ENCODE data around the gene RPN1.
"Not testable (repeated sequence)": the region's sequence is repeated elsewhere in the genome, so short reads cannot be mapped to it uniquely, and the experiment has no call there.

The RPN1 gene

GRCh38 chr3:128674161-128674784 lies 23.7 kb upstream of the RPN1 start:
- Mint-ChIP-seq H3K36me3 (ENCODE audit: low read depth) (peaks cover 4% of the 10 kb centered on the region), H3K4me1 (ENCODE audit: low read depth) (peaks cover 50% of the 10 kb centered on the region), H3K27me3 (no peaks in the 10 kb centered on the region), H3K9me3 (no peaks in the 10 kb centered on the region), H3K4me3 (peak overlapping the region; percentile 65), H3K27ac (peak overlapping the region; percentile 95)
- intact Hi-C loops (cut with micrococcal nuclease) = no loop called here

GRCh38 chr3:128667641-128668040 lies 17.0 kb upstream of the RPN1 start:
- Mint-ChIP-seq H3K27me3 (no peaks in the 10 kb centered on the region), H3K4me1 (ENCODE audit: low read depth) (peaks cover 40% of the 10 kb centered on the region), H3K27ac (peak overlapping the region; percentile 58), H3K36me3 (ENCODE audit: low read depth) (no peaks in the 10 kb centered on the region), H3K9me3 (no peaks in the 10 kb centered on the region), H3K4me3 (no peak overlapping the region)
- intact Hi-C loops (cut with micrococcal nuclease) = no loop called here

DNA sequence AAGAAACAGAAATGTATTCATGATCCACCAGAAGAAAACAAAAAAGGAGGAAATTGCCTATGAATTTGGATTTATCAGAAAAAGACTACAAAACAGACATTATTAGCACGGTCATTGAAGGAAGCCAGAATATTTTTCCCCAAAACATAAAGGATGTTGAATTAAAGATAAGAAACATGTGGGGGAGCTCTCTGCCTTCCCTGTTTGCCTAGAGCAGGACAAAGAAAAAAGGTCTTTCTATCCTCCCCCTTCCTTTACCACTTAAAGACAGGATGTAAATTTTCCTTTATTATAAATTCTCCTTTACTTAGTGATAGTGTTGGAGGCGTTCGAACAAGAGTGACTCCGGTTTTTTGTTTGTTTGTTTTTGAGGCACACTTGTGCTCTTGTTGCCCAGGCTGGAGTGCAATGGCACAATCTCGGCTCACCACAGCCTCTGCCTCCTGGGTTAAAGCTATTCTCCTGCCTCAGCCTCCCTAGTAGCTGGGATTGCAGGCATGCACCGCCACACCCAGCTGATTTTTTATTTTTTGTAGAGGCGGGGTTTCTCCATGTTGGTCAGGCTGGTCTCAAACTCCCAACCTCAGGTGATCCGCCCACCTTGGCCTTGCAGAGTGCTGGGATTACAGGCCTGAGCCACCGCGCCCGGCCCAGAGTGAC lies 14.9 kb upstream of the RPN1 start:
- Mint-ChIP-seq H3K4me3 (no peak overlapping the region), H3K27ac (no peak overlapping the region), H3K36me3 (ENCODE audit: low read depth) (no peaks in the 10 kb centered on the region), H3K9me3 (no peaks in the 10 kb centered on the region), H3K4me1 (ENCODE audit: low read depth) (peaks cover 30% of the 10 kb centered on the region), H3K27me3 (no peaks in the 10 kb centered on the region)
- intact Hi-C loops (cut with micrococcal nuclease) = no loop called here

- H3K27ac Mint-ChIP-seq = no peak overlapping the region
- intact Hi-C loops (cut with micrococcal nuclease) = no loop called here
Measured at GRCh38 chr3:128663151-128663550, 12.5 kb upstream of the RPN1 start.

DNA sequence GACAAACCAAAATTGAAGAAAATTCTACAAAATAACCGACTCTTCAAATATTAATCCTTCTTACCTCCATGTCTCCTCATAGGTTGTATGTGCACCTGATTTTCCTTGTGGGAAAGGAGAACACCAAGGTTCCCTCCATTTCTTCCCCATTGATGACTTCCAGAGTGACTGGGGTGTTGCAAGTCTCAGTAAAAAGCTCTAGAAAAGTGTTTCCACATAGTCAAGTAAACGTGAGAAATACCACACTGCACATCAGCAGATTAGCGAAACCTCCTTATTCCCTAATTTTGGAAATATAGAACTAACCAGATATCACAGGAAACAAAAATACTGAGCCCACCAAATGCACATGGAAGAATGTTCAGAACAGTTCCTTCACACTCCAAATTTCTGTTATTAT lies 4.9 kb upstream of the RPN1 start:
- H3K36me3 Mint-ChIP-seq (ENCODE audit: low read depth) = peaks cover 3% of the 10 kb centered on the region
- no peak overlapping the region for H3K4me3 Mint-ChIP-seq
- peaks cover 48% of the 10 kb centered on the region for H3K4me1 Mint-ChIP-seq (ENCODE audit: low read depth)
- no peaks in the 10 kb centered on the region for H3K9me3 Mint-ChIP-seq
- no peaks in the 10 kb centered on the region for H3K27me3 Mint-ChIP-seq
- H3K27ac Mint-ChIP-seq = peak overlapping the region; percentile 76
- intact Hi-C loops (cut with micrococcal nuclease) = no loop called here

More at GRCh38 chr3:128663151-128663550, 12.5 kb upstream of the RPN1 start:
- peaks cover 29% of the 10 kb centered on the region for H3K4me1 Mint-ChIP-seq (ENCODE audit: low read depth)
- H3K9me3 Mint-ChIP-seq = no peaks in the 10 kb centered on the region
- H3K27me3 Mint-ChIP-seq = no peaks in the 10 kb centered on the region
- H3K36me3 Mint-ChIP-seq (ENCODE audit: low read depth) = no peaks in the 10 kb centered on the region
- no peak overlapping the region for H3K4me3 Mint-ChIP-seq

DNA sequence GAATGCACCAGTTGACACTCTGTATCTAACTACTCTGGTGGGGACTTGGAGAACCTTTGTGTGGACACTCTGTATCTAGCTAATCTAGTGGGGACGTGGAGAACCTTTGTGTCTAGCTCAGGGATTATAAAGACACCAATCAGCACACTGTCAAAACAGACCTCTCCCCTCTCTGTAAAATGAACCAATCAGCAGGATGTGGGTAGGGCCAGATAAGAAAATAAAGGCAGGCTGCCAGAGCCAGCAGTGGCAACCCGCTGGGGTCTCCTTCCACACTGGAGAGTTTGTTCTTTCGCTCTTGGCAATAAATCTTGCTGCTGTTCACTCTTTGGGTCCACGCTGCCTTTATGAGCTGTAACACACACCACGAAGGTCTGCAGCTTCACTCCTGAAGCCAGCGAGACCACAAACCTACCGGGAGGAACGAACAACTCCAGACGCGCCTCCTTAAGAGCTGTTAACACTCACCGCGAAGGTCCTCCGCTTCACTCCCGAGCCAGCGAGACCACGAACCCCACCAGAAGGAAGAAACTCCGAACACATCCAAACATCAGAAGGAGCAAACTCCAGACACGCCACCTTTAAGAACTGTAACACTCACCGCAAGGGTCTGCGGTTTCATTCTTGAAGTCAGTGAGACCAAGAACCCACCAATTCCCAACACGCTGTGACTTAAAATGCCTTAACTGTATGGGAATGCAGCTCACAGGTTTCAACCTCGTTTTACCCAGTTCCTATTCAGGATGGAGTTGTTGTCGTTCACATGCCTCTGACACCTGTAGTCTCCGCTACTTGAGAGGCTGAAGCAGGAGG lies 3.6 kb upstream of the RPN1 start:
- H3K4me3 Mint-ChIP-seq = peak overlapping the region; percentile 75
- H3K27me3 Mint-ChIP-seq; H3K9me3 Mint-ChIP-seq; H3K36me3 Mint-ChIP-seq (ENCODE audit: low read depth); intact Hi-C loops (cut with micrococcal nuclease): not testable (repeated sequence)
- peak overlapping the region; percentile 76 for H3K27ac Mint-ChIP-seq
- H3K4me1 Mint-ChIP-seq (ENCODE audit: low read depth) = peaks cover 41% of the 10 kb centered on the region

DNA sequence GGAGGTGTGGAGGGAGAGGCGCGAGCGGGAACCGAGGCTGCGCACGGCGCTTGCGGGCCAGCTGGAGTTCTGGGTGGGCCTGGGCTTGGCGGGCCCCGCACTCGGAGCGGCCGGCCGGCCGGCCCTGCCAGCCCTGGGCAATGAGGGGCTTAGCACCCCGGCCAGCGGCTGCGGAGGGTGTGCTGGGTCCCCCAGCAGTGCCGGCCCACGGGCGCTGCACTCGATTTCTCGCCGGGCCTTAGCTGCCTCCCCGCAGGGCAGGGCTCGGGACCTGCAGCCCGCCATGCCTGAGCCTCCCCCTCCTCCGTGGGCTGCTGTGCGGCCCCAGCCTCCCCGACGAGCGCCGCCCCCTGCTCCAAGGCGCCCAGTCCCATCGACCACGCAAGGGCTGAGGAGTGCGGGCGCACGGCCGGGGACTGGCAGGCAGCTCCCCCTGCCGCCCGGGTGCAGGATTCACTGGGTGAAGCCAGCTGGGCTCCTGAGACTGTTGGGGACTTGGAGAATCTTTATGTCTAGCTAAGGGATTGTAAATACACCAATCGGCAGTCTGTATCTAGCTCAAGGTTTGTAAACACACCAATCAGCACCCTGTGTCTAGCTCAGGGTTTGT lies 2.9 kb upstream of the RPN1 start:
- Mint-ChIP-seq H3K4me3 (peak overlapping the region; percentile 64), H3K4me1 (ENCODE audit: low read depth) (peaks cover 39% of the 10 kb centered on the region), H3K27ac (peak overlapping the region; percentile 76)
- intact Hi-C loops (cut with micrococcal nuclease); H3K27me3 Mint-ChIP-seq; H3K36me3 Mint-ChIP-seq (ENCODE audit: low read depth); H3K9me3 Mint-ChIP-seq: not testable (repeated sequence)

- Mint-ChIP-seq H3K36me3 (ENCODE audit: low read depth) (peaks cover 38% of the 10 kb centered on the region), H3K4me1 (ENCODE audit: low read depth) (peaks cover 26% of the 10 kb centered on the region), H3K9me3 (no peaks in the 10 kb centered on the region), H3K4me3 (peak overlapping the region; percentile 86), H3K27ac (peak overlapping the region; percentile 91), H3K27me3 (no peaks in the 10 kb centered on the region)
- intact Hi-C loops (cut with micrococcal nuclease) = no loop called here
Measured at GRCh38 chr3:128648940-128649663, 1.5 kb downstream of the RPN1 start.

- no peak overlapping the region for H3K27ac Mint-ChIP-seq
- intact Hi-C loops (cut with micrococcal nuclease) = no loop called here
- peaks cover 20% of the 10 kb centered on the region for H3K4me1 Mint-ChIP-seq (ENCODE audit: low read depth)
- H3K27me3 Mint-ChIP-seq = no peaks in the 10 kb centered on the region
- H3K4me3 Mint-ChIP-seq = peak overlapping the region; percentile 20
- no peaks in the 10 kb centered on the region for H3K9me3 Mint-ChIP-seq
- peaks cover 45% of the 10 kb centered on the region for H3K36me3 Mint-ChIP-seq (ENCODE audit: low read depth)
Measured at GRCh38 chr3:128648402-128648801, 2.2 kb downstream of the RPN1 start.

DNA sequence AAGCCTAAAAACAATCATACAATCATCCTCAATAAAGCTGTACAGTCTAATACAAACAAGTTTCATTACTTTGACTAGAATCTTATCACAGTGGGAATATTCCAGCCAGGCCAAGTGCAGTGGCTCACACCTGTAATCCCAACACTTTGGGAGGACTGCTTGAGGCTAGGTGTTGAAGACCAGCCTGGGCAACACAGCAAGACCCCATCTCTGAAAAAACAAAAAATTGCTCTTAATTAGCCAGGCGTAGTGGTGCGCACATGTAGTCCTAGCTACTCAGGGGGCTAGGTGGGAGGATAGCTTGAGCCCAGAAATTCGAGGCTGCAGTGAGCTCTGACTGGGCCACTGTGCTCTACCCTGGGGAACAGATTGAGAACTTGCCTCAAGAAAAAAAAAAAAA lies 3.3 kb downstream of the RPN1 start:
- Mint-ChIP-seq H3K4me1 (ENCODE audit: low read depth) (peaks cover 20% of the 10 kb centered on the region), H3K9me3 (no peaks in the 10 kb centered on the region), H3K36me3 (ENCODE audit: low read depth) (peaks cover 56% of the 10 kb centered on the region), H3K4me3 (no peak overlapping the region), H3K27ac (peak overlapping the region; percentile 63), H3K27me3 (no peaks in the 10 kb centered on the region)
- intact Hi-C loops (cut with micrococcal nuclease) = no loop called here

GRCh38 chr3:128634075-128634611 lies 16.5 kb downstream of the RPN1 start:
- no peaks in the 10 kb centered on the region for H3K27me3 Mint-ChIP-seq
- no peak overlapping the region for H3K4me3 Mint-ChIP-seq
- H3K27ac Mint-ChIP-seq = no peak overlapping the region
- intact Hi-C loops (cut with micrococcal nuclease) = no loop called here
- peaks cover 94% of the 10 kb centered on the region for H3K36me3 Mint-ChIP-seq (ENCODE audit: low read depth)
- peaks cover 6% of the 10 kb centered on the region for H3K4me1 Mint-ChIP-seq (ENCODE audit: low read depth)
- no peaks in the 10 kb centered on the region for H3K9me3 Mint-ChIP-seq

GRCh38 chr3:128632301-128632700 lies 18.3 kb downstream of the RPN1 start:
- Mint-ChIP-seq H3K27ac (peak overlapping the region; percentile 39), H3K4me3 (no peak overlapping the region), H3K36me3 (ENCODE audit: low read depth) (peaks cover 94% of the 10 kb centered on the region), H3K27me3 (no peaks in the 10 kb centered on the region), H3K9me3 (no peaks in the 10 kb centered on the region), H3K4me1 (ENCODE audit: low read depth) (peaks cover 3% of the 10 kb centered on the region)
- intact Hi-C loops (cut with micrococcal nuclease) = no loop called here

GRCh38 chr3:128629936-128630335 lies 20.7 kb downstream of the RPN1 start:
- peaks cover 16% of the 10 kb centered on the region for H3K4me1 Mint-ChIP-seq (ENCODE audit: low read depth)
- no peak overlapping the region for H3K4me3 Mint-ChIP-seq
- no peak overlapping the region for H3K27ac Mint-ChIP-seq
- H3K36me3 Mint-ChIP-seq (ENCODE audit: low read depth) = peaks cover 99% of the 10 kb centered on the region
- H3K9me3 Mint-ChIP-seq = no peaks in the 10 kb centered on the region
- intact Hi-C loops (cut with micrococcal nuclease) = no loop called here
- no peaks in the 10 kb centered on the region for H3K27me3 Mint-ChIP-seq
